ENCODE results near the gene ANKRD65.

Gene ANKRD65

GRCh38 chr1:1442069-1442770 lies 21.1 kb upstream of the ANKRD65 start:
- no peak for DNase-seq (ENCODE audit: low read depth in 2 of 2)

GRCh38 chr1:1441002-1441888 lies 20.2 kb upstream of the ANKRD65 start:
- DNase-seq (ENCODE audit: low read depth in 2 of 2): peak; percentile 52 to 61

- no peak for DNase-seq (ENCODE audit: low read depth in 2 of 2)
These were observed 19.4 kb upstream of the ANKRD65 start for GRCh38 chr1:1440262-1441001.

- DNase-seq (ENCODE audit: low read depth in 2 of 2): no peak
These were observed 18.6 kb upstream of the ANKRD65 start for GRCh38 chr1:1439546-1440261.

GRCh38 chr1:1438531-1439381 lies 17.7 kb upstream of the ANKRD65 start:
- DNase-seq (ENCODE audit: low read depth in 2 of 2): no peak

GRCh38 chr1:1437904-1438376 lies 16.9 kb upstream of the ANKRD65 start:
- no peak for DNase-seq (ENCODE audit: low read depth in 2 of 2)

DNA sequence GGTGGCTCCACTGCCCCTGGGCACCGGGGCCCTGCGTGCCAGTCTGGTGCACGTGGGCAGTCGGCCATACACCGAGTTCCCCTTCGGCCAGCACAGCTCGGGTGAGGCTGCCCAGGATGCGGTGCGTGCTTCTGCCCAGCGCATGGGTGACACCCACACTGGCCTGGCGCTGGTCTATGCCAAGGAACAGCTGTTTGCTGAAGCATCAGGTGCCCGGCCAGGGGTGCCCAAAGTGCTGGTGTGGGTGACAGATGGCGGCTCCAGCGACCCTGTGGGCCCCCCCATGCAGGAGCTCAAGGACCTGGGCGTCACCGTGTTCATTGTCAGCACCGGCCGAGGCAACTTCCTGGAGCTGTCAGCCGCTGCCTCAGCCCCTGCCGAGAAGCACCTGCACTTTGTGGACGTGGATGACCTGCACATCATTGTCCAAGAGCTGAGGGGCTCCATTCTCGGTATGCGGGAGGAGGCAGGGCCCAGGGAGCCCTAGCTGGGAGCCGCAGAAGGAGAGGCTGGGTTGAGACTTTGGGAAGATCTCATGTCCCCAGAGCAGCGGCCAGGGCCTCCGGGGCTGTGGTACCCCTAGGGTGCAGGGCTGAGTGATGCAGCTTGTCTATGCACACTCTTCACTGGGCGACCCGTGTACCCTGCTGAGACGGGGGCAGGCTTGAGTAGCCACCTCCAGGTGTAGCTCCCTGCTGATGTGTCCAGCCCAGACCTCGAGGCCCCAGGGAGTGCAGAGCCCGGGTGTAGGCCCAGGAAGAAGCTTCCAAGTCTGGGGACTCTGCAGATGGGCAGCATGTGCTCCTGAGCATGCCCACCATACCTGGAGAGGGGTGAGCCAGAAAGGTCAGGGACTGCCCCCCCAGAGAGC lies 16.2 kb upstream of the ANKRD65 start:
- no peak for DNase-seq (ENCODE audit: low read depth in 2 of 2)

DNA sequence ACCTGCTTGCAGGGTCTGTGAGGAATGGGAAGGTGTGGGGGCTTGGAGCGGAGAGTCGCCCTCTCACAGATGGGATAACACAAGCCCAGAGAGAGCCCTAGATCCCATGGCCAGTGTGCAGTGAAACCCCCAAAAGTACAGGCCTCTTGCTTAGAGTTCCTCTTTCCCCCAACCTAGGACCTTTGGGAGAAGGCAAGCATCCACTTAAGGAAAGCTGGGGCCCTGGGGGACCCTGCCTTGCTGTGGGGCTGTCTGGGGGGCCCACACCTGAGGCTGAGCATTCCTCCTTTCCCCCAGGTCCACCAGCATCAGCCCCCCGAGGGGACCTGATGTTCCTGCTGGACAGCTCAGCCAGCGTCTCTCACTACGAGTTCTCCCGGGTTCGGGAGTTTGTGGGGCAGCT lies 15.6 kb upstream of the ANKRD65 start:
- DNase-seq (ENCODE audit: low read depth in 2 of 2): no peak

GRCh38 chr1:1435911-1436629 lies 15.0 kb upstream of the ANKRD65 start:
- DNase-seq (ENCODE audit: low read depth in 2 of 2): no peak

GRCh38 chr1:1435106-1435903 lies 14.2 kb upstream of the ANKRD65 start, which contains the start of gene VWA1:
TSS of gene VWA1 (plus strand) at chr1:1435690. CDS start at chr1:1435749, 59 bp downstream.
- peak; percentile 64 to 69 for DNase-seq (ENCODE audit: low read depth in 2 of 2)

DNA sequence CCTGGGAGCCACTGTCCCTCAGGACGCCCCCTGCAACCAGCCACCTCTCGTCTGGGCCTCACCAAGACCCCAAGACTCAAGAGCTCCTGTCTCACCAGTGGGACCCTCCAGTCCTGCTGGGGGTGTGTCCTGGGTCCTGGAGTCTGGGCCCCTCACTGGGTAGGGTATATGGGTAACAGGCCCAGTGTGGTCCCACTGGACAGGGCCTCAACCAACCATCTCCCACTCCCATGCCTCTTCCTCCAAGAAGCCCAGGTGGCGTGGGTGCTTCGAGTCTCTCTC lies 13.7 kb upstream of the ANKRD65 start:
- DNase-seq (ENCODE audit: low read depth in 2 of 2): no peak

- no peak for DNase-seq (ENCODE audit: low read depth in 2 of 2)
These were observed 13.2 kb upstream of the ANKRD65 start for GRCh38 chr1:1434131-1434823.

- DNase-seq (ENCODE audit: low read depth in 2 of 2): peak; percentile 43 to 56
These were observed 12.7 kb upstream of the ANKRD65 start for GRCh38 chr1:1433804-1434130.

- no peak for DNase-seq (ENCODE audit: low read depth in 2 of 2)
These were observed 12.1 kb upstream of the ANKRD65 start for GRCh38 chr1:1432951-1433803.

- DNase-seq (ENCODE audit: low read depth in 2 of 2): no peak
These were observed 11.3 kb upstream of the ANKRD65 start for GRCh38 chr1:1432274-1432950.

- DNase-seq (ENCODE audit: low read depth in 2 of 2): no peak
These were observed 10.8 kb upstream of the ANKRD65 start for GRCh38 chr1:1431845-1432273.
